Spinal cord (tissue), 10 donors: ENCODE measurements around the gene MNT. TPM values are rescaled to one million over a fixed set of nuclear protein-coding genes. Genes with fewer than 3 reads are reported as not detected.

Experiments
- DNase-seq, 6 donors: peaks; one replicate each; pipeline versions ENCODE4 v3.0.0 to v3.0.0-alpha.2; 2013 to 2015; ENCODE audit warnings: low spot score in 6 of 6, low read depth in 4 of 6
- H3K27ac ChIP-seq: one replicate; pipeline ENCODE4 v1.5.1; 2013; ENCODE audit warnings: low read depth, low read length, control low read depth
- H3K27me3 ChIP-seq: one replicate; pipeline ENCODE4 v1.6.1; 2013; ENCODE audit warnings: low read length; ENCODE audit not compliant: control insufficient read depth, insufficient read depth
- H3K36me3 ChIP-seq: one replicate; pipeline ENCODE4 v1.6.1; 2013; ENCODE audit warnings: low read length; ENCODE audit not compliant: control insufficient read depth, insufficient read depth
- H3K4me1 ChIP-seq: one replicate; pipeline ENCODE4 v1.6.1; 2013; ENCODE audit warnings: low read length; ENCODE audit not compliant: control insufficient read depth, insufficient read depth
- H3K4me3 ChIP-seq: one replicate; pipeline ENCODE4 v1.5.1; 2013; ENCODE audit warnings: low read depth, low read length, control low read depth
- H3K9me3 ChIP-seq: one replicate; pipeline ENCODE4 v1.6.1; 2013; ENCODE audit warnings: low read length; ENCODE audit not compliant: control insufficient read depth, insufficient read depth
- WGBS: methylation state at CpG from one replicate; pipeline ENCODE4 v1.1.5; 2013; ENCODE audit warnings: missing lambda C conversion rate; ENCODE audit not compliant: insufficient coverage; 5-methylcytosine and 5-hydroxymethylcytosine counted together
- polyA plus RNA-seq, 2 donors: library from polyadenylated mRNA; unstranded; fragments of 120-200 nt; gene quantifications; one replicate each; pipeline ENCODE4 v1.2.1, GENCODE V29; 2013; ENCODE audit not compliant: insufficient read length in 2 of 2
- total RNA-seq, 2 donors: library from RNA; depleted of rRNA in 1 of 2; stranded (reverse); fragments of 120-200 nt in 1 of 2; fragments of >200 nt in 1 of 2; gene quantifications; one replicate each; pipeline versions ENCODE4 v1.2.3 to v1.2.4, GENCODE V29; 2013 to 2014
- donor health status: healthy.

The MNT gene
- total and polyA plus RNA-seq, 4 donors: 6.2 to 34.0 (median 20.0) TPM

GRCh38 chr17:2357931-2358434 lies 42.9 kb downstream of the MNT start:
- 78% methylated on average over 10 of the region's 10 CpGs for WGBS
- H3K36me3 ChIP-seq: peaks cover 47% of the 10 kb centered on the region
- H3K9me3 ChIP-seq: no peaks in the 10 kb centered on the region
- H3K4me1 ChIP-seq: peaks cover 41% of the 10 kb centered on the region
- H3K27me3 ChIP-seq: no peaks in the 10 kb centered on the region
- DNase-seq: no peak
- H3K4me3 ChIP-seq: no peak overlapping the region
- H3K27ac ChIP-seq: no peak overlapping the region

- H3K9me3 ChIP-seq: no peaks in the 10 kb centered on the region
- peaks cover 41% of the 10 kb centered on the region for H3K4me1 ChIP-seq
- no peak overlapping the region for H3K4me3 ChIP-seq
- DNase-seq: no peak
- 100% methylated on average over 2 of the region's 4 CpGs for WGBS
- no peak overlapping the region for H3K27ac ChIP-seq
- peaks cover 42% of the 10 kb centered on the region for H3K36me3 ChIP-seq
- H3K27me3 ChIP-seq: no peaks in the 10 kb centered on the region
Observed at GRCh38 chr17:2357237-2357636, 43.6 kb downstream of the MNT start.

- 100% methylated on average over 2 of the region's 8 CpGs for WGBS
- Histone ChIP-seq H3K4me3 (no peak overlapping the region), H3K36me3 (peaks cover 35% of the 10 kb centered on the region), H3K4me1 (peaks cover 34% of the 10 kb centered on the region), H3K27ac (no peak overlapping the region), H3K9me3 (no peaks in the 10 kb centered on the region), H3K27me3 (no peaks in the 10 kb centered on the region)
- no peak for DNase-seq
Observed at GRCh38 chr17:2354311-2354710, 46.5 kb downstream of the MNT start.

DNA sequence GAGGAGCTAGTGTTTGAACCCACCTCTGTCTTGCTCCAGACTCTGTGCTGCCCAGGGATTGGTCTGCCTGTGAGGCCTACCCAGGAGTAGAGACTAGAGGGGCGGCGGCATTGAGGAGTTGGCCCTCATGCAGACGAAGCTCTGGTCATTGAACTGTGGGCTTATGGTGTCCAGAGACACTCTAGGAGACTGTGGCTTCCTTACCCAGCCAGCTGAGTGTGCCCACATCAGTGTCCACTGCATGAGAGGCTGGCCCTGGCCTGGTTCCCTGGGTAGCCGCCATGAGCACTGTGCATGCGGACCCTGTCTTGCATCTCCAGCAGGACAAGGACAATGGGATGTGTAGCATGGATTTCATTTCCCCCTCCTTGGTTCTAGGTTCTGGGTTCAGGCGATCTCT lies 49.6 kb downstream of the MNT start:
- no peak for DNase-seq
- peaks cover 30% of the 10 kb centered on the region for H3K36me3 ChIP-seq
- WGBS: 79% methylated on average over 6 of the region's 6 CpGs
- H3K4me1 ChIP-seq: peaks cover 42% of the 10 kb centered on the region
- no peaks in the 10 kb centered on the region for H3K9me3 ChIP-seq
- H3K27me3 ChIP-seq: no peaks in the 10 kb centered on the region
- no peak overlapping the region for H3K27ac ChIP-seq
- no peak overlapping the region for H3K4me3 ChIP-seq

- Histone ChIP-seq H3K4me1 (peaks cover 41% of the 10 kb centered on the region), H3K4me3 (no peak overlapping the region), H3K9me3 (no peaks in the 10 kb centered on the region), H3K27me3 (no peaks in the 10 kb centered on the region), H3K27ac (peak overlapping the region; percentile 87), H3K36me3 (peaks cover 50% of the 10 kb centered on the region)
- WGBS: 27% methylated on average over 6 of the region's 11 CpGs
- DNase-seq: peak in 5 of 6 donors; percentile 68 to 96 (median 75)
Observed at GRCh38 chr17:2347805-2348685, 52.8 kb downstream of the MNT start.

- Histone ChIP-seq H3K27me3 (no peaks in the 10 kb centered on the region), H3K9me3 (no peaks in the 10 kb centered on the region), H3K4me3 (no peak overlapping the region), H3K27ac (no peak overlapping the region), H3K4me1 (peaks cover 31% of the 10 kb centered on the region), H3K36me3 (peaks cover 52% of the 10 kb centered on the region)
- 85% methylated on average over 8 of the region's 8 CpGs for WGBS
- no peak for DNase-seq
Observed at GRCh38 chr17:2346475-2346874, 54.4 kb downstream of the MNT start.

DNA sequence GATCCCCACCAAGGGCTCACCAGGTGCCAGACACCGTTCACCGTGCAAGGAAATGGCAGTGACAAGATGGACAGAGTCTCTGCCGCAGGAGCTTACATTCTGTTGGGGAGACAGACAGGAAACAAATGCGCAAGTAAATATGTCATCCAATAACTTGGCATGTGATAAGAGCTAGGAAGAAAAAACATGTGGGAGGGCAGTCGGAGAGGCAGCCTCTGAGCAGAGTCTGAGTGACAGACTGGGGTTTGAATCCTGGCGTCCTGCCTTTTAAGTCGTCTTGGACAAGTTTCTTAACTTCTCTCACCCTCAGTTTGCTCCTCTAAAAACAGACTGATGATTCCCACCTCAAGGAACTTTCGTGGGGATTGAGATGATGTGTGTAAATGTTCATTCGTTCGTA lies 56.3 kb downstream of the MNT start:
- no peaks in the 10 kb centered on the region for H3K9me3 ChIP-seq
- H3K27ac ChIP-seq: no peak overlapping the region
- H3K4me1 ChIP-seq: peaks cover 27% of the 10 kb centered on the region
- H3K27me3 ChIP-seq: no peaks in the 10 kb centered on the region
- no peak for DNase-seq
- no peak overlapping the region for H3K4me3 ChIP-seq
- 97% methylated on average over 7 of the region's 10 CpGs for WGBS
- peaks cover 44% of the 10 kb centered on the region for H3K36me3 ChIP-seq

GRCh38 chr17:2343421-2343820 lies 57.4 kb downstream of the MNT start:
- Histone ChIP-seq H3K36me3 (peaks cover 48% of the 10 kb centered on the region), H3K4me1 (peaks cover 29% of the 10 kb centered on the region), H3K27ac (no peak overlapping the region), H3K27me3 (no peaks in the 10 kb centered on the region), H3K9me3 (no peaks in the 10 kb centered on the region), H3K4me3 (no peak overlapping the region)
- WGBS: 89% methylated on average over 5 of the region's 5 CpGs
- no peak for DNase-seq

GRCh38 chr17:2338315-2338657 lies 62.6 kb downstream of the MNT start:
- 6% methylated on average over 4 of the region's 5 CpGs for WGBS
- peak overlapping the region; percentile 63 for H3K27ac ChIP-seq

More at GRCh38 chr17:2338315-2338657, 62.6 kb downstream of the MNT start:
- H3K9me3 ChIP-seq: no peaks in the 10 kb centered on the region
- DNase-seq: no peak
- H3K27me3 ChIP-seq: no peaks in the 10 kb centered on the region
- H3K4me3 ChIP-seq: peak overlapping the region; percentile 49
- peaks cover 33% of the 10 kb centered on the region for H3K36me3 ChIP-seq
- H3K4me1 ChIP-seq: peaks cover 27% of the 10 kb centered on the region
